HL-60 (cell line): ENCODE measurements around the gene OR2W3.

ENCODE experiments used
- DNase-seq, 2 experiments: peaks; one replicate each; pipeline ENCODE4 v3.0.0-alpha.2; 2010 to 2020; ENCODE audit warnings: low read depth in 1 of 2, low spot score in 1 of 2
- H3K27ac ChIP-seq: fragments of 250-450 bp; sonication (Bioruptor Pico); replicated peaks from 2 replicates; pipeline ENCODE4 v1.5.1; 2020; ENCODE audit warnings: mild to moderate bottlenecking, moderate library complexity
- H3K27me3 ChIP-seq: fragments of 250-450 bp; sonication (Bioruptor Pico); 2 replicates; pipeline ENCODE4 v1.5.1; 2021; ENCODE audit warnings: mild to moderate bottlenecking, moderate library complexity; ENCODE audit not compliant: insufficient read depth, poor library complexity, severe bottlenecking
- H3K4me3 ChIP-seq: replicated peaks from 2 replicates; pipeline ENCODE4 v1.5.1; 2011; ENCODE audit warnings: mild to moderate bottlenecking, control low read depth, low read length; ENCODE audit not compliant: insufficient read depth
- CTCF ChIP-seq: IDR thresholded peaks from one replicate; pipeline ENCODE4 v1.5.1; 2011; ENCODE audit warnings: low read length, control low read depth, inconsistent platforms; ENCODE audit not compliant: insufficient read depth
- GABPA ChIP-seq: IDR thresholded peaks from 2 replicates; pipeline ENCODE4 v1.6.1; 2012; ENCODE audit warnings: low read depth
- POLR2AphosphoS5 ChIP-seq: IDR thresholded peaks from 2 replicates; pipeline ENCODE4 v1.6.1; 2012; ENCODE audit warnings: low read depth
- SPI1 ChIP-seq: IDR thresholded peaks from 2 replicates; pipeline ENCODE4 v1.6.1; 2012; ENCODE audit warnings: low read depth, mild to moderate bottlenecking, borderline replicate concordance
- TF ChIP-seq, protein P1 (sequence below): IDR thresholded peaks from 2 replicates; pipeline ENCODE4 v1.6.1; 2012; ENCODE audit warnings: low read depth; ENCODE audit not compliant: insufficient replicate concordance

OR2W3 gene

GRCh38 chr1:247857069-247857984 lies 38.1 kb upstream of the OR2W3 start, which contains the start of gene TRIM58:
TSS of gene TRIM58 (plus strand) at chr1:247857187. CDS start at chr1:247857247, 60 bp downstream.
- Histone ChIP-seq H3K27me3 (peaks cover 9% of the 10 kb centered on the region), H3K4me3 (peak within 1 kb of the TSS; percentile 31), H3K27ac (no peak within 1 kb of the TSS)
- TF ChIP-seq POLR2AphosphoS5, result no peak
- TF ChIP-seq SPI1, result no peak
- TF ChIP-seq, protein P1, sequence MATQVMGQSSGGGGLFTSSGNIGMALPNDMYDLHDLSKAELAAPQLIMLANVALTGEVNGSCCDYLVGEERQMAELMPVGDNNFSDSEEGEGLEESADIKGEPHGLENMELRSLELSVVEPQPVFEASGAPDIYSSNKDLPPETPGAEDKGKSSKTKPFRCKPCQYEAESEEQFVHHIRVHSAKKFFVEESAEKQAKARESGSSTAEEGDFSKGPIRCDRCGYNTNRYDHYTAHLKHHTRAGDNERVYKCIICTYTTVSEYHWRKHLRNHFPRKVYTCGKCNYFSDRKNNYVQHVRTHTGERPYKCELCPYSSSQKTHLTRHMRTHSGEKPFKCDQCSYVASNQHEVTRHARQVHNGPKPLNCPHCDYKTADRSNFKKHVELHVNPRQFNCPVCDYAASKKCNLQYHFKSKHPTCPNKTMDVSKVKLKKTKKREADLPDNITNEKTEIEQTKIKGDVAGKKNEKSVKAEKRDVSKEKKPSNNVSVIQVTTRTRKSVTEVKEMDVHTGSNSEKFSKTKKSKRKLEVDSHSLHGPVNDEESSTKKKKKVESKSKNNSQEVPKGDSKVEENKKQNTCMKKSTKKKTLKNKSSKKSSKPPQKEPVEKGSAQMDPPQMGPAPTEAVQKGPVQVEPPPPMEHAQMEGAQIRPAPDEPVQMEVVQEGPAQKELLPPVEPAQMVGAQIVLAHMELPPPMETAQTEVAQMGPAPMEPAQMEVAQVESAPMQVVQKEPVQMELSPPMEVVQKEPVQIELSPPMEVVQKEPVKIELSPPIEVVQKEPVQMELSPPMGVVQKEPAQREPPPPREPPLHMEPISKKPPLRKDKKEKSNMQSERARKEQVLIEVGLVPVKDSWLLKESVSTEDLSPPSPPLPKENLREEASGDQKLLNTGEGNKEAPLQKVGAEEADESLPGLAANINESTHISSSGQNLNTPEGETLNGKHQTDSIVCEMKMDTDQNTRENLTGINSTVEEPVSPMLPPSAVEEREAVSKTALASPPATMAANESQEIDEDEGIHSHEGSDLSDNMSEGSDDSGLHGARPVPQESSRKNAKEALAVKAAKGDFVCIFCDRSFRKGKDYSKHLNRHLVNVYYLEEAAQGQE, result no peak
- no peak for TF ChIP-seq GABPA
- DNase-seq, result peak in 1 of 2 experiments; percentile 29

- DNase-seq, result no peak
- TF ChIP-seq CTCF, result no peak
- TF ChIP-seq GABPA, result no peak
- TF ChIP-seq, protein P1, result no peak
- TF ChIP-seq SPI1, result no peak
- no peak for TF ChIP-seq POLR2AphosphoS5
- H3K4me3 ChIP-seq, result no peak overlapping the region
- H3K27ac ChIP-seq, result no peak overlapping the region
- peaks cover 9% of the 10 kb centered on the region for H3K27me3 ChIP-seq
Measured at GRCh38 chr1:247857985-247858619, 37.3 kb upstream of the OR2W3 start.

DNA sequence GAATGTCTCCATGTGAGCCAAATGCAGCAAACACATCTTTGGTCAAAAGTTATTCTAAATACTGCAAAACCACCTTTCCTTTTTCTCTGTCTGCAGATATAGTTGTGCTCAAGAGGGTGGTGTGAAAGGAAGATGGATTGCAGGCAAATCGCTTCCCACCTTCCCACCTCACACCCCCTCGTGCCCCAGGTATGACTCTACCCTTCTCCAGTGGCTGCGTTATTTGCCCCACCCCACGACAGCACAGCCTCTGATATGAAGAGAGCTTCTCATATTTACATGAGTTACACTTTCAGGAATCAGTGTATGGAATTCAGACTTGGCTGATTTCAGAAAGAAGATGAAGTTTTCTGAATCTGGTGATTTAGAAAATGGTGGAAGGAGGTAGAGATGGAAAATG lies 32.6 kb upstream of the OR2W3 start:
- TF ChIP-seq SPI1, result no peak
- no peak for DNase-seq

GRCh38 chr1:247864644-247865043 lies 30.7 kb upstream of the OR2W3 start:
- DNase-seq, result no peak
- TF ChIP-seq GABPA (no peak), SPI1 (no peak), POLR2AphosphoS5 (no peak), CTCF (no peak)
- TF ChIP-seq, protein P1, result no peak
- Histone ChIP-seq H3K27ac (no peak overlapping the region), H3K4me3 (no peak overlapping the region), H3K27me3 (no peaks in the 10 kb centered on the region)

More for the DNA sequence above, 32.6 kb upstream of the OR2W3 start:
- Histone ChIP-seq H3K27me3 (peaks cover 8% of the 10 kb centered on the region), H3K4me3 (no peak overlapping the region), H3K27ac (no peak overlapping the region)
